HepG2 (cell line): ENCODE measurements around the gene HLA-DOA. TPM values are rescaled to one million over a fixed set of nuclear protein-coding genes. Genes with fewer than 3 reads are reported as not detected.

ENCODE experiments used
- DMTF1 ChIP-seq: sonication (generic); formaldehyde crosslinking; IDR thresholded peaks from 2 replicates; pipeline ENCODE4 v1.4.0; 2020; ENCODE audit warnings: mild to moderate bottlenecking, missing genetic modification reagents
- DPF2 ChIP-seq: sonication (generic); formaldehyde crosslinking; IDR thresholded peaks from 2 replicates; pipeline ENCODE4 v1.4.0; 2020; ENCODE audit warnings: mild to moderate bottlenecking, low read depth, missing genetic modification reagents, borderline replicate concordance
- E2F2 ChIP-seq: sonication (generic); formaldehyde crosslinking; IDR thresholded peaks from 2 replicates; pipeline ENCODE4 v1.4.0; 2020; ENCODE audit warnings: missing genetic modification reagents, borderline replicate concordance
- FOXO1 ChIP-seq: sonication (generic); formaldehyde crosslinking; IDR thresholded peaks from 2 replicates; pipeline ENCODE4 v1.4.0; 2020; ENCODE audit warnings: missing genetic modification reagents
- FOXO4 ChIP-seq: sonication (generic); formaldehyde crosslinking; conservative IDR thresholded peaks from 2 replicates; pipeline ENCODE4 v1.8.1; 2023; ENCODE audit warnings: missing genetic modification reagents
- GABPA ChIP-seq, 2 experiments: IDR thresholded peaks; 2 replicates each; pipeline ENCODE4 v1.6.1; 2011 to 2016; ENCODE audit warnings: low read depth in 2 of 2, low read length in 1 of 2, missing biosample characterization in 1 of 2, missing genetic modification characterization in 1 of 2
- JUNB ChIP-seq: sonication (generic); formaldehyde crosslinking; IDR thresholded peaks from 2 replicates; pipeline ENCODE4 v1.8.0; 2022; ENCODE audit warnings: missing genetic modification reagents, mild to moderate bottlenecking, borderline replicate concordance
- KDM4B ChIP-seq: sonication (generic); formaldehyde crosslinking; IDR thresholded peaks from 2 replicates; pipeline ENCODE4 v1.4.0; 2020; ENCODE audit warnings: missing genetic modification reagents
- MIER3 ChIP-seq: IDR thresholded peaks from 2 replicates; pipeline ENCODE4 v1.6.1; 2016; ENCODE audit warnings: missing compliant biosample characterization, borderline replicate concordance
- MIXL1 ChIP-seq: IDR thresholded peaks from 2 replicates; pipeline ENCODE4 v1.6.1; 2016
- RCOR2 ChIP-seq: IDR thresholded peaks from 2 replicates; pipeline ENCODE4 v1.6.1; 2016; ENCODE audit warnings: missing biosample characterization, missing genetic modification reagents
- SIX1 ChIP-seq: sonication (generic); formaldehyde crosslinking; IDR thresholded peaks from 2 replicates; pipeline ENCODE4 v1.4.0; 2020; ENCODE audit warnings: missing genetic modification reagents, borderline replicate concordance
- SOX5 ChIP-seq: IDR thresholded peaks from 2 replicates; pipeline ENCODE4 v1.6.1; 2016; ENCODE audit warnings: borderline replicate concordance
- ZBED4 ChIP-seq: sonication (generic); formaldehyde crosslinking; IDR thresholded peaks from 2 replicates; pipeline ENCODE4 v1.4.0; 2020; ENCODE audit warnings: missing genetic modification reagents, borderline replicate concordance
- ZFP36L1 ChIP-seq: sonication (generic); formaldehyde crosslinking; IDR thresholded peaks from 2 replicates; pipeline ENCODE4 v1.8.0; 2022; ENCODE audit warnings: mild to moderate bottlenecking, missing genetic modification reagents, moderate library complexity
- ZNF333 ChIP-seq: sonication (generic); formaldehyde crosslinking; IDR thresholded peaks from 2 replicates; pipeline ENCODE4 v1.4.0; 2020; ENCODE audit warnings: mild to moderate bottlenecking, missing genetic modification reagents, borderline replicate concordance
- ZNF607 ChIP-seq: sonication (generic); formaldehyde crosslinking; IDR thresholded peaks from 2 replicates; pipeline ENCODE4 v1.5.1; 2020; ENCODE audit warnings: missing genetic modification reagents, mild to moderate bottlenecking, borderline replicate concordance
- ZNF629 ChIP-seq: sonication (generic); formaldehyde crosslinking; conservative IDR thresholded peaks from 2 replicates; pipeline ENCODE4 v1.5.0; 2020; ENCODE audit warnings: missing genetic modification reagents
- polyA plus RNA-seq, 8 experiments: library from polyadenylated mRNA; depleted of rRNA in 3 of 8; stranded (reverse) in 7 of 8; unstranded in 1 of 8; fragments of >200 nt; fragmentation: Illumina TruSeq in 4 of 8; extraction: Trizol in 4 of 8; gene quantifications; 2 replicates each; pipeline versions ENCODE4 v1.2.1 to v1.2.3, GENCODE V29; 2011 to 2016; ENCODE audit warnings: low read depth in 4 of 8, missing spikeins in 1 of 8, mixed read lengths in 1 of 8; ENCODE audit not compliant: insufficient read depth in 1 of 8
- total RNA-seq, 5 experiments: library from RNA; depleted of rRNA; stranded (reverse); fragments of >200 nt; fragmentation: Illumina TruSeq; extraction: Trizol; gene quantifications; 2 replicates each; pipeline ENCODE4 v1.2.3, GENCODE V29; 2016; ENCODE audit warnings: low read depth in 1 of 5

HLA-DOA gene
- total and polyA plus RNA-seq, 2 of the 13 experiments (the other 11 are each of a cell fraction or from before 2014, with no cell fraction given) = 0.03 to 0.09 TPM

GRCh38 chr6:32967151-32968091 lies 42.0 kb downstream of the HLA-DOA start (continued):
- TF ChIP-seq ZBED4 (CRISPR knock-in tag) = peak; percentile 70
- TF ChIP-seq ZNF607 (CRISPR knock-in tag) = 0 out of 2 replicates have a peak, but pooled peaks have one; percentile 47
- no peak for TF ChIP-seq DPF2
- TF ChIP-seq GABPA (IDR thresholded peaks at IDR 0.05; ENCODE audit: low read depth, low read length) = no peak
- TF ChIP-seq GABPA (CRISPR knock-in tag; IDR thresholded peaks at IDR 0.05; ENCODE audit: low read depth) = peak; percentile 87
- TF ChIP-seq ZFP36L1 (CRISPR knock-in tag) = no peak
- TF ChIP-seq SIX1 (CRISPR knock-in tag) = peak; percentile 39; the same call in 1 of the 2 replicates
- peak; percentile 11; the same call in 1 of the 2 replicates for TF ChIP-seq ZNF333 (CRISPR knock-in tag)
- TF ChIP-seq JUNB (CRISPR knock-in tag) = no peak
- peak; percentile 58; the same call in 1 of the 2 replicates for TF ChIP-seq MIXL1 (CRISPR knock-in tag)
- TF ChIP-seq FOXO4 (CRISPR knock-in tag) = peak; percentile 97
- TF ChIP-seq ZNF629 (CRISPR knock-in tag) = peak; percentile 98
- 0 out of 2 replicates have a peak, but pooled peaks have one; percentile 50 for TF ChIP-seq KDM4B (CRISPR knock-in tag)
- TF ChIP-seq SOX5 = peak; percentile 38; the same call in 1 of the 2 replicates
- 0 out of 2 replicates have a peak, but pooled peaks have one; percentile 20 for TF ChIP-seq FOXO1 (CRISPR knock-in tag)
- 0 out of 2 replicates have a peak, but pooled peaks have one; percentile 65 for TF ChIP-seq RCOR2
- TF ChIP-seq E2F2 (CRISPR knock-in tag) = no peak
- peak; percentile 21; the same call in 1 of the 2 replicates for TF ChIP-seq MIER3 (CRISPR knock-in tag)
- 0 out of 2 replicates have a peak, but pooled peaks have one; percentile 38 for TF ChIP-seq DMTF1
